Mesothelial cell of epicardium (in vitro differentiated cells): ENCODE measurements around the gene ASIC2. TPM values are rescaled to one million over a fixed set of nuclear protein-coding genes. Genes with fewer than 3 reads are reported as not detected.

Source experiments
- DNase-seq, 2 experiments: peaks; one replicate each; pipeline ENCODE4 v3.0.0; 2021; ENCODE audit warnings: low spot score in 2 of 2; ENCODE audit not compliant: unreplicated experiment in 2 of 2
- H3K27ac Mint-ChIP-seq: 2 replicates; pipeline ENCODE4 v1.8.0; 2021; ENCODE audit warnings: mixed read lengths
- H3K27me3 Mint-ChIP-seq: 2 replicates; pipeline ENCODE4 v1.8.0; 2021; ENCODE audit warnings: low read depth, mixed read lengths
- H3K36me3 Mint-ChIP-seq: 2 replicates; pipeline ENCODE4 v1.8.0; 2021; ENCODE audit warnings: mixed read lengths
- H3K4me1 Mint-ChIP-seq: 2 replicates; pipeline ENCODE4 v1.8.0; 2021; ENCODE audit warnings: mixed read lengths
- H3K4me3 Mint-ChIP-seq: 2 replicates; pipeline ENCODE4 v1.8.0; 2021; ENCODE audit warnings: mild to moderate bottlenecking, moderate library complexity, mixed read lengths
- H3K9me3 Mint-ChIP-seq: 2 replicates; pipeline ENCODE4 v1.8.0; 2021; ENCODE audit warnings: mixed read lengths
- CTCF ChIP-seq: fragments of 200-600 bp; sonication (generic); IDR thresholded peaks from one replicate; pipeline ENCODE4 v1.5.0; 2021; ENCODE audit warnings: antibody characterized with exemption; ENCODE audit not compliant: unreplicated experiment
- total RNA-seq: library from RNA; stranded (reverse); gene quantifications from 3 replicates; pipeline ENCODE4 v1.2.1, GENCODE V29; 2021

Gene ASIC2
- total RNA-seq, 1 donor from 2014 or later, result 3.4 TPM

GRCh38 chr17:33049781-33050414, 243.2 kb downstream of the ASIC2 start:
- no peaks in the 10 kb centered on the region for H3K4me1 Mint-ChIP-seq
- no peak overlapping the region for H3K4me3 Mint-ChIP-seq
- no peak overlapping the region for H3K27ac Mint-ChIP-seq
- H3K27me3 Mint-ChIP-seq, result peaks cover 2% of the 10 kb centered on the region
- no peaks in the 10 kb centered on the region for H3K36me3 Mint-ChIP-seq
- DNase-seq, result peak in 1 of 2 experiments; percentile 54
- peak; percentile 74 for TF ChIP-seq CTCF
- no peaks in the 10 kb centered on the region for H3K9me3 Mint-ChIP-seq

GRCh38 chr17:33046361-33047255, 246.5 kb downstream of the ASIC2 start:
- no peak overlapping the region for H3K4me3 Mint-ChIP-seq
- H3K27me3 Mint-ChIP-seq, result no peaks in the 10 kb centered on the region
- DNase-seq, result no peak
- no peaks in the 10 kb centered on the region for H3K36me3 Mint-ChIP-seq
- H3K4me1 Mint-ChIP-seq, result no peaks in the 10 kb centered on the region
- H3K9me3 Mint-ChIP-seq, result no peaks in the 10 kb centered on the region
- no peak for TF ChIP-seq CTCF
- H3K27ac Mint-ChIP-seq, result no peak overlapping the region

- Mint-ChIP-seq H3K4me3 (no peak overlapping the region), H3K4me1 (no peaks in the 10 kb centered on the region)
- no peak for DNase-seq
Measured at GRCh38 chr17:33045216-33045615, 247.9 kb downstream of the ASIC2 start.

GRCh38 chr17:33044771-33045170, 248.3 kb downstream of the ASIC2 start:
- DNase-seq, result no peak

More at GRCh38 chr17:33045216-33045615, 247.9 kb downstream of the ASIC2 start:
- H3K9me3 Mint-ChIP-seq, result no peaks in the 10 kb centered on the region
- no peak for TF ChIP-seq CTCF
- no peaks in the 10 kb centered on the region for H3K27me3 Mint-ChIP-seq
- no peaks in the 10 kb centered on the region for H3K36me3 Mint-ChIP-seq
- no peak overlapping the region for H3K27ac Mint-ChIP-seq

GRCh38 chr17:33040461-33040860, 252.6 kb downstream of the ASIC2 start:
- no peak for DNase-seq

More at GRCh38 chr17:33044771-33045170, 248.3 kb downstream of the ASIC2 start:
- no peak for TF ChIP-seq CTCF
- Mint-ChIP-seq H3K27me3 (no peaks in the 10 kb centered on the region), H3K4me1 (no peaks in the 10 kb centered on the region), H3K4me3 (no peak overlapping the region), H3K27ac (no peak overlapping the region), H3K36me3 (no peaks in the 10 kb centered on the region), H3K9me3 (no peaks in the 10 kb centered on the region)

More at GRCh38 chr17:33040461-33040860, 252.6 kb downstream of the ASIC2 start:
- H3K4me3 Mint-ChIP-seq, result no peak overlapping the region
- H3K36me3 Mint-ChIP-seq, result no peaks in the 10 kb centered on the region
- H3K4me1 Mint-ChIP-seq, result peaks cover 8% of the 10 kb centered on the region
- peaks cover 2% of the 10 kb centered on the region for H3K27me3 Mint-ChIP-seq
- TF ChIP-seq CTCF, result no peak
- peaks cover under 1% of the 10 kb centered on the region for H3K9me3 Mint-ChIP-seq
- no peak overlapping the region for H3K27ac Mint-ChIP-seq
